ENCODE results near the gene ACTR8. TPM values are rescaled to one million over a fixed set of nuclear protein-coding genes. Genes with fewer than 3 reads are reported as not detected.
"Not testable (repeated sequence)": the region's sequence is repeated elsewhere in the genome, so short reads cannot be mapped to it uniquely, and the experiment has no call there.

ACTR8 gene, protein sequence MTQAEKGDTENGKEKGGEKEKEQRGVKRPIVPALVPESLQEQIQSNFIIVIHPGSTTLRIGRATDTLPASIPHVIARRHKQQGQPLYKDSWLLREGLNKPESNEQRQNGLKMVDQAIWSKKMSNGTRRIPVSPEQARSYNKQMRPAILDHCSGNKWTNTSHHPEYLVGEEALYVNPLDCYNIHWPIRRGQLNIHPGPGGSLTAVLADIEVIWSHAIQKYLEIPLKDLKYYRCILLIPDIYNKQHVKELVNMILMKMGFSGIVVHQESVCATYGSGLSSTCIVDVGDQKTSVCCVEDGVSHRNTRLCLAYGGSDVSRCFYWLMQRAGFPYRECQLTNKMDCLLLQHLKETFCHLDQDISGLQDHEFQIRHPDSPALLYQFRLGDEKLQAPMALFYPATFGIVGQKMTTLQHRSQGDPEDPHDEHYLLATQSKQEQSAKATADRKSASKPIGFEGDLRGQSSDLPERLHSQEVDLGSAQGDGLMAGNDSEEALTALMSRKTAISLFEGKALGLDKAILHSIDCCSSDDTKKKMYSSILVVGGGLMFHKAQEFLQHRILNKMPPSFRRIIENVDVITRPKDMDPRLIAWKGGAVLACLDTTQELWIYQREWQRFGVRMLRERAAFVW
- 10 to 100 TPM; 43.3 to 47.6 (median 45.6) TPM for total RNA-seq (2021; fragmentation: NEBNext Ultra II Directional; extraction: Animal tissue kit (Norgen Biotek cat#: 25700))
- long read RNA-seq, transcript ACTR8-201 (13 exons, 3,629 nt): major isoform, 30 of 39 reads
- long read RNA-seq, partial matches to known transcripts: 2 of 39 reads
- long read RNA-seq, other reads (novel, unspliced or antisense): 7 of 39 reads

DNA sequence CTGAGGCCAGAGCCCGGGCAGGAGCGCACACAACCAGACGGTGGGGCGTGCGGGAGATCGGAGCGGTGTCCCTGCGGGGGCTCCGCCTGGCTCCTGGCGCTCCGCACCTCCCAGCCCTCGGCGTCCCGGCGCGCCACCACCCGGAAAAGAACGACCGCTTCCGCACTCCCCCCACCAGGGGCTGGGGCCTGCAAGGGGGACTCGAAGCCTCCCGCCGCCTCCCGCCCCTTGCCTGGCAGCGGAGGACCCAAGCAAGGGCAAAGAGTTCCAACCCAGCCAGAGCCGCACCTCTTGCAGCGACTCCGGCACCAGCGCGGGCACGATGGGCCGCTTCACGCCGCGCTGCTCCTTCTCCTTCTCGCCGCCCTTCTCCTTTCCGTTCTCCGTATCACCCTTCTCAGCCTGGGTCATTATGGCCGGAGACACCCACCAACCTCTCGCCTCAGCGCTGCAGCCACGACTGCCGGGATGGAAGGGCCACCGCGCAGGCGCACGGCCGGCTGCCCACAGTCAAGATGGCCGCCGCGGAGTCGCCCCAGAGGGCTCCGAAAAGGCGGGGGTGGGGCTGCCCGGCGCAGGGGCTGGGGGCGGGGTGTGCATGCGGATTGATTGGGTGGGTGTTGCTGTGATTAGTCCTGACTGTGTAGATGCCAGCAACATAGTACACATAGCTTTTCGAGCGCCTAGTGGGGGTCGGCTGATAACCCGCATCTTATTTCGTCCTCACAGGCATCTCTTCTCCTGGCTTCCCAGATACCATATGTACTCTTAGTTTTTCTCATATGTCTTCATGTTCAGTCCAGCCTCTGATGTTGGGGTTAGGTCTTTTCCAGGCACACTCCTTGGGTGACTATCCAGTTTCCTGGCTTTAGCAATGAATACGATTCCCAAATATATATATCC is at the start of gene ACTR8:
ACTR8 (minus strand) TSS at position 462 of the 903 bp plus-strand sequence; CDS start at position 411, 51 bp downstream.
- Mint-ChIP-seq H3K4me1 (ENCODE audit: low read depth) (peaks cover 22% of the 10 kb centered on the region), H3K36me3 (ENCODE audit: low read depth) (peaks cover 26% of the 10 kb centered on the region), H3K9me3 (no peaks in the 10 kb centered on the region), H3K4me3 (peak within 1 kb of the TSS; percentile 97), H3K27ac (peak within 1 kb of the TSS; percentile 95), H3K27me3 (ENCODE audit: insufficient read depth) (no peaks in the 10 kb centered on the region)
- TF ChIP-seq, protein P1, sequence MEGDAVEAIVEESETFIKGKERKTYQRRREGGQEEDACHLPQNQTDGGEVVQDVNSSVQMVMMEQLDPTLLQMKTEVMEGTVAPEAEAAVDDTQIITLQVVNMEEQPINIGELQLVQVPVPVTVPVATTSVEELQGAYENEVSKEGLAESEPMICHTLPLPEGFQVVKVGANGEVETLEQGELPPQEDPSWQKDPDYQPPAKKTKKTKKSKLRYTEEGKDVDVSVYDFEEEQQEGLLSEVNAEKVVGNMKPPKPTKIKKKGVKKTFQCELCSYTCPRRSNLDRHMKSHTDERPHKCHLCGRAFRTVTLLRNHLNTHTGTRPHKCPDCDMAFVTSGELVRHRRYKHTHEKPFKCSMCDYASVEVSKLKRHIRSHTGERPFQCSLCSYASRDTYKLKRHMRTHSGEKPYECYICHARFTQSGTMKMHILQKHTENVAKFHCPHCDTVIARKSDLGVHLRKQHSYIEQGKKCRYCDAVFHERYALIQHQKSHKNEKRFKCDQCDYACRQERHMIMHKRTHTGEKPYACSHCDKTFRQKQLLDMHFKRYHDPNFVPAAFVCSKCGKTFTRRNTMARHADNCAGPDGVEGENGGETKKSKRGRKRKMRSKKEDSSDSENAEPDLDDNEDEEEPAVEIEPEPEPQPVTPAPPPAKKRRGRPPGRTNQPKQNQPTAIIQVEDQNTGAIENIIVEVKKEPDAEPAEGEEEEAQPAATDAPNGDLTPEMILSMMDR (IDR thresholded peaks at IDR 0.05): peak; percentile 62
- DNase-seq: peak; percentile 79

DNA sequence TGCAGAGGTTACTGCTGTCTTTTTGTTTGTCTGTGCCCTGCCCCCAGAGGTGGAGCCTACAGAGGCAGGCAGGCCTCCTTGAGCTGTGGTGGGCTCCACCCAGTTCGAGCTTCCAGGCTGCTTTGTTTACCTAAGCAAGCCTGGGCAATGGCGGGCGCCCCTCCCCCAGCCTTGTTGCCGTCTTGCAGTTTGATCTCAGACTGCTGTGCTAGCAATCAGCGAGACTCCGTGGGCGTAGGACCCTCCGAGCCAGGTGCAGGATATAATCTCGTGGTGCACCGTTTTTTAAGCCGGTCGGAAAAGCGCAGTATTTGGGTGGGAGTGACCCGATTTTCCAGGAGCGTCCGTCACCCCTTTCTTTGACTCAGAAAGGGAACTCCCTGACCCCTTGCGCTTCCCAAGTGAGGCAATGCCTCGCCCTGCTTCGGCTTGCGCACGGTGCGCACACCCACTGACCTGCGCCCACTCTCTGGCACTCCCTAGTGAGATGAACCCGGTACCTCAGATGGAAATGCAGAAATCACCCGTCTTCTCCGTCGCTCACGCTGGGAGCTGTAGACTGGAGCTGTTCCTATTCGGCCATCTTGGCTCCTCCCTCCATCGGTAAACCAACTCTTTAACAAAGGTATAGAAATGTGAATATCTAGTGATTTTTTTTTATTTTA is 45.4 kb upstream of the ACTR8 start:
- DNase-seq; H3K27ac Mint-ChIP-seq; H3K4me1 Mint-ChIP-seq (ENCODE audit: low read depth); H3K4me3 Mint-ChIP-seq; H3K36me3 Mint-ChIP-seq (ENCODE audit: low read depth); H3K27me3 Mint-ChIP-seq (ENCODE audit: insufficient read depth); H3K9me3 Mint-ChIP-seq: not testable (repeated sequence)

DNA sequence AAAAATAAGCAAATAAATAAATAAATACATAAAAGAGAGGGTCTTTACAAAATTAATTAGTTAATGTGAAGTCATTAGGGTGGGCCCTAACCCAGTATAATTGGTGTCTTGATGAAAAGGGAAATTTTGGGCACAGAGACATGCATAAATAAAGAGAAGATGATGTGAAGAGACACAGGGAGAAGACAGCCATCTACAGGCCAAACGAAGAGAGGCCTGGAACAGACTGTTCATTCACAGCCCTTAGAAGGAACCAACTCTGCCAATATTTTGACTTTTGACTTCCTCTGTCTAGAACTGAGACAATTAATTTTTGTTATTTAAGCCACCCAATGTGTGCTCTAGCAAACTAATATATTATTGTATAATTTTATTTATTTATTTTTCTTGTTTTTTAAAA is 39.3 kb upstream of the ACTR8 start:
- TF ChIP-seq, protein P1 (IDR thresholded peaks at IDR 0.05): peak; percentile 67
- no peak overlapping the region for H3K4me3 Mint-ChIP-seq

DNA sequence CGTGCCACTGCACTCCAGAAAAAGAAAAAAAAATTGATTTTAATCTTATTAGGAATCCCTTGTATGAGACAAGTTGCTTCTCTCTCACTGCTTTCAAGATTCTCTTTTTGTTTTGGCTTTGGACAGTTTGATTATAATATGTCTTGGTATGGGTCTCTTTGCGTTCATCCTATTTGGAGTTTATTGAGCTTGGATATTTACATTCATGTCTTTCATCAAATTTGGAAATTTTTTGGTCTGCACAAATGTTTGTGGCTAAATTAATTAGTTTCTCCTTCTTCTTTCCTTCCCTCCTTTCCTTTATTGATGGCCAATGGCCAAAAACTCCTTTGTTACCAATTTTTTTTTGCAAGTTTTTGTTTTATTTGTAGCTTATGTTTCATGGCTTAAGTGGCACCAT is 37.8 kb upstream of the ACTR8 start:
- TF ChIP-seq, protein P1 (IDR thresholded peaks at IDR 0.05): no peak
- Mint-ChIP-seq H3K4me1 (ENCODE audit: low read depth) (no peaks in the 10 kb centered on the region), H3K4me3 (no peak overlapping the region), H3K27ac (no peak overlapping the region), H3K27me3 (ENCODE audit: insufficient read depth) (peaks cover 8% of the 10 kb centered on the region), H3K9me3 (no peaks in the 10 kb centered on the region), H3K36me3 (ENCODE audit: low read depth) (no peaks in the 10 kb centered on the region)
- no peak for DNase-seq

More for the DNA sequence above, 39.3 kb upstream of the ACTR8 start:
- no peak overlapping the region for H3K27ac Mint-ChIP-seq
- H3K9me3 Mint-ChIP-seq: no peaks in the 10 kb centered on the region
- no peaks in the 10 kb centered on the region for H3K36me3 Mint-ChIP-seq (ENCODE audit: low read depth)
- peaks cover 10% of the 10 kb centered on the region for H3K27me3 Mint-ChIP-seq (ENCODE audit: insufficient read depth)
- DNase-seq: peak; percentile 14
- H3K4me1 Mint-ChIP-seq (ENCODE audit: low read depth): no peaks in the 10 kb centered on the region

DNA sequence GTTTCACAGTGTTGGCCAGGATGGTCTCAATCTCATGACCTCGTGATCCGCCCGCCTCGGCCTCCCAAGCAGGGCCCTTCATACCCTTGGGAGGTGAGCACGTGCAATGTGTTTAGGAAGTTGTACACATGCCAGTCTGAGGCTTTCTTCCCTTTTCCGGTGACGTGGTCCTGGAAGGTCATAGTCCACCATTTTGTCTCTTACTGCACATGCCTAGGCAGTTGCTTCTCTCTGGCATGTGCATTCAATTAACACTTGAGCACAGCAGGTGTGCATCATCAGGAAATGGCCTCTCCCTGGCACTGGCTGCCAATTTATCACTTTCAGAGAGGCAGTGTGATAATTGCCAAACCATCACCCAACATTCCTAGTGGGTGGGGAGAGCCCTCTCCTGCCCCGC is 31.4 kb upstream of the ACTR8 start:
- DNase-seq: no peak
- Mint-ChIP-seq H3K27ac (no peak overlapping the region), H3K4me1 (ENCODE audit: low read depth) (no peaks in the 10 kb centered on the region), H3K36me3 (ENCODE audit: low read depth) (no peaks in the 10 kb centered on the region), H3K27me3 (ENCODE audit: insufficient read depth) (peaks cover 6% of the 10 kb centered on the region), H3K4me3 (no peak overlapping the region), H3K9me3 (no peaks in the 10 kb centered on the region)
- TF ChIP-seq, protein P1 (IDR thresholded peaks at IDR 0.05): no peak

Measured in HFFc6 (cell line).